Kidney (tissue), 14 donors: ENCODE measurements around the gene AIFM2. TPM values are rescaled to one million over a fixed set of nuclear protein-coding genes. Genes with fewer than 3 reads are reported as not detected.

Experiments used
- DNase-seq, 5 donors: peaks; one replicate each; pipeline ENCODE4 v3.0.0-alpha.2; 2013 to 2020
- FAIRE-seq: peaks from 2 replicates; lab custom pipeline; 2012; peaks lifted over from hg19 to GRCh38; lab: Jason Lieb, UNC
- H3K27ac ChIP-seq, 2 donors: one replicate each; pipeline ENCODE4 v1.7.0; 2013; ENCODE audit warnings: low read depth in 2 of 2, low read length in 2 of 2, inconsistent platforms in 1 of 2
- H3K27me3 ChIP-seq: one replicate; pipeline ENCODE4 v1.7.1; 2013; ENCODE audit warnings: low read length, inconsistent platforms; ENCODE audit not compliant: control insufficient read depth, insufficient read depth
- H3K36me3 ChIP-seq, 3 donors: one replicate each; pipeline versions ENCODE4 v1.7.0 to v1.7.1; 2013; ENCODE audit warnings: low read length in 3 of 3, control low read depth in 1 of 3, inconsistent platforms in 1 of 3; ENCODE audit not compliant: insufficient read depth in 3 of 3, control insufficient read depth in 2 of 3
- H3K4me1 ChIP-seq, 3 donors: one replicate each; pipeline versions ENCODE4 v1.7.0 to v1.7.1; 2013; ENCODE audit warnings: low read length in 3 of 3, inconsistent platforms in 1 of 3, low read depth in 1 of 3; ENCODE audit not compliant: control insufficient read depth in 2 of 3, insufficient read depth in 2 of 3
- H3K4me3 ChIP-seq, 3 donors: one replicate each; pipeline versions ENCODE4 v1.7.0 to v1.8.1; 2013; ENCODE audit warnings: low read length in 3 of 3, control low read depth in 1 of 3, inconsistent platforms in 1 of 3
- H3K9ac ChIP-seq, 3 donors: one replicate each; pipeline versions ENCODE4 v1.7.0 to v1.7.1; 2013; ENCODE audit warnings: low read length in 3 of 3, control low read depth in 1 of 3, inconsistent platforms in 1 of 3
- H3K9me3 ChIP-seq, 3 donors: one replicate each; pipeline versions ENCODE4 v1.7.0 to v1.7.1; 2013; ENCODE audit warnings: low read length in 3 of 3, control low read depth in 1 of 3, inconsistent platforms in 1 of 3; ENCODE audit not compliant: control insufficient read depth in 2 of 3, insufficient read depth in 1 of 3
- intact Hi-C: fragments of 100-400 bp; cut with DNase I; formaldehyde crosslinking; loops from one replicate; pipeline ENCODE4 v1.11.1; 2022
- polyA plus RNA-seq: library from polyadenylated mRNA; stranded (reverse); fragments of 350-450 nt; fragmentation: Illumina TruSeq; extraction: RNeasy Lipid Tissue Mini Kit (QIAGEN cat#74804); gene quantifications from one replicate; pipeline ENCODE4 v1.2.3, GENCODE V29; 2014; ENCODE audit warnings: low read depth, low replicate concordance; ENCODE audit not compliant: insufficient read depth
- total RNA-seq: library from RNA; stranded (reverse); fragmentation: NEBNext Ultra II Directional; extraction: Animal tissue kit (Norgen Biotek cat#: 25700); gene quantifications from one replicate; pipeline ENCODE4 v1.2.1, GENCODE V29; 2021
- TF ChIP-seq, protein P1 (sequence below): IDR thresholded peaks from 3 replicates; pipeline ENCODE4 v1.5.1; 2012; ENCODE audit warnings: mild to moderate bottlenecking, moderate library complexity, borderline replicate concordance; ENCODE audit not compliant: insufficient read depth; ENCODE audit errors: extremely low read depth
- donor health status: control.
- donor health status: control.
- donor health status: control.
- donor health status: control.
- donor health status: control.
- donor health status: DM: yes; HTN: yes; CAD: no.
- donor health status: Normal renal cell carcinoma (clear cell type).

AIFM2 gene
- total and polyA plus RNA-seq, 2 donors from 2014 or later: 12.7 to 14.8 TPM

DNA sequence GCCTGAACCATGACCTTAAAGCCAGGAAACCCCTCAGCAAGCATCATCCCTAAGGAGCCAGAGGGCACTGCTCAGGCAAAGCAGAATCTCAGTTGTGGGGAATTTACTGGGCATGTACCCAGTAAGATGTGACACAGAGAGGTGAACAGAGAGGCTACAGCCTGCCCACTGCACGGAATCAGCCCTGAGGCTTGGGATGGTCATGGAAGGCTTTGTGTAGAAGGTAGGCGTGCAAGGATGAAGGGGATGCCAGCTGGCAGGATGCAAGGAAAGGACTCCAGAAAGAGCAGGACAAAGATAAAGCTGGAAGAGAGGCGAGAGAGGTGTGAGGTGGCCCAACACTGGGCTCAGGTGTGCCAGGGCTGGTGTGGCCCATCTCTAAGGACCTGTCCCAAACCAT lies 2.4 kb upstream of the AIFM2 start:
- H3K27ac ChIP-seq: no peak overlapping the region
- H3K36me3 ChIP-seq: peaks cover 0 to 7% (median 2%) of the 10 kb centered on the region in 3 donors
- no peaks in the 10 kb centered on the region for H3K27me3 ChIP-seq
- peak in 1 of 5 donors; percentile 20 for DNase-seq
- H3K9me3 ChIP-seq: no peaks in the 10 kb centered on the region
- peaks cover 0 to 10% (median 6%) of the 10 kb centered on the region in 3 donors for H3K4me1 ChIP-seq
- no peak overlapping the region for H3K9ac ChIP-seq
- TF ChIP-seq, protein P1, sequence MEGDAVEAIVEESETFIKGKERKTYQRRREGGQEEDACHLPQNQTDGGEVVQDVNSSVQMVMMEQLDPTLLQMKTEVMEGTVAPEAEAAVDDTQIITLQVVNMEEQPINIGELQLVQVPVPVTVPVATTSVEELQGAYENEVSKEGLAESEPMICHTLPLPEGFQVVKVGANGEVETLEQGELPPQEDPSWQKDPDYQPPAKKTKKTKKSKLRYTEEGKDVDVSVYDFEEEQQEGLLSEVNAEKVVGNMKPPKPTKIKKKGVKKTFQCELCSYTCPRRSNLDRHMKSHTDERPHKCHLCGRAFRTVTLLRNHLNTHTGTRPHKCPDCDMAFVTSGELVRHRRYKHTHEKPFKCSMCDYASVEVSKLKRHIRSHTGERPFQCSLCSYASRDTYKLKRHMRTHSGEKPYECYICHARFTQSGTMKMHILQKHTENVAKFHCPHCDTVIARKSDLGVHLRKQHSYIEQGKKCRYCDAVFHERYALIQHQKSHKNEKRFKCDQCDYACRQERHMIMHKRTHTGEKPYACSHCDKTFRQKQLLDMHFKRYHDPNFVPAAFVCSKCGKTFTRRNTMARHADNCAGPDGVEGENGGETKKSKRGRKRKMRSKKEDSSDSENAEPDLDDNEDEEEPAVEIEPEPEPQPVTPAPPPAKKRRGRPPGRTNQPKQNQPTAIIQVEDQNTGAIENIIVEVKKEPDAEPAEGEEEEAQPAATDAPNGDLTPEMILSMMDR: no peak
- no peak overlapping the region for H3K4me3 ChIP-seq
- intact Hi-C loops: no loop called here
- FAIRE-seq: no peak

DNA sequence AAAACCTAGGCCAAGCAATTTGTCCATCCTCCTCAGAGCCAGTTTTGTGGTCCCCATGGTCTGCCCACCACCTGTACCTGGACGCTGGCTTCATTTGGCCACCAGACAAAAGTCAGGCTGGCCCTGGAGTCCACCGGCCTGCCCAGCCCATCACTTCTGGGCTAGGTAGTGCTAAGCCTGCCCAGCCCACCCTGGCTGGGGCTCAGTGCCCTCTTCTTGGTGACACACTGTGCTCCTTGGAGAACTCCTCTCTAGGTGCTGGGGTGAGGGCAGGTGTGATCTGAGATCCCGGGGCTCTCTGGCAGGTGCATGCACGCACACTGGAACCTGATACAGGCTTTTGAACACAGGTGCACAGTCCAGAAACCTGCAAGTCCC lies 1.1 kb downstream of the AIFM2 start:
- no peaks in the 10 kb centered on the region for H3K36me3 ChIP-seq
- intact Hi-C loops: no loop called here
- peaks cover 0 to 10% (median 6%) of the 10 kb centered on the region in 3 donors for H3K4me1 ChIP-seq
- TF ChIP-seq, protein P1: no peak
- no peaks in the 10 kb centered on the region for H3K9me3 ChIP-seq
- no peaks in the 10 kb centered on the region for H3K27me3 ChIP-seq
- H3K4me3 ChIP-seq: peak overlapping the region in 2 of 3 donors; percentile 66 to 77
- H3K27ac ChIP-seq: peak overlapping the region; percentile 32 to 65
- peak overlapping the region in 1 of 3 donors; percentile 91 for H3K9ac ChIP-seq
- DNase-seq: no peak
- no peak for FAIRE-seq

DNA sequence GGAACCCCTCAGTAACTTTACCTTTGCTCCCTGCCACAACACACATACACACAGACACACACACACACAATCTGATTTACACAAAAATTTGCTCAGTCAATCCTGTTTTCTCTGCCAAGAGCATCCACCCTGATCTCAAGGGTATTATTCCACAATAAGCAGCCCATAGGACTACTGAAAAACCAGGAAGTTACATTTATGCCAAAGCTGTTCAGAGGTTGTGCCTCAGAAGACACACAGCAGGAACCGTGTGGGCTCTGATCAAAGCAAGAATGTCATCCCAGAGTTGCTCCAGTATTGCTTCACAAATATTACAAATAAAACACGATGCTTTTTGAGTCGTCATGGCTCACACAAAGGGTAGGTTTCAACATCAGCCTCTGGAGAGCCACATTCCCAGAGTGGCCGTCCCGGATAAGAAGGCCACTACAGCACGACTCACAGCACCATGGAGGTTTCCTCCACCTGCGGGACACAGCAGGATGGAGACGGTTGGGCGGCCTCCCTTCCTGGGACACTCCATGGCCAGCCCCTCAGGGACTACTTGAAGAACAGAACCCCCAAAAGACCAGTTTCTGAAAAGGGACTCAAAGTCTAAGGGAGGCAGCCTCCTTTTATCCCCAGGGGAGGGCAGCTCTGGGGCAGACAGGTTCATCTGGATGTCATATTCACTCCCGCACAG lies 1.6 kb downstream of the AIFM2 start:
- H3K4me3 ChIP-seq: peak overlapping the region in 1 of 3 donors; percentile 77
- TF ChIP-seq, protein P1: no peak
- H3K27ac ChIP-seq: peak overlapping the region; percentile 32 to 65
- H3K4me1 ChIP-seq: peaks cover 0 to 10% (median 6%) of the 10 kb centered on the region in 3 donors
- no peaks in the 10 kb centered on the region for H3K9me3 ChIP-seq
- H3K9ac ChIP-seq: no peak overlapping the region
- H3K27me3 ChIP-seq: no peaks in the 10 kb centered on the region
- no peak for FAIRE-seq
- intact Hi-C loops: no loop called here
- H3K36me3 ChIP-seq: no peaks in the 10 kb centered on the region
- DNase-seq: no peak
